Fibroblast of villous mesenchyme (primary cell): Measurements from ENCODE around the gene USP36. TPM values are rescaled to one million over a fixed set of nuclear protein-coding genes. Genes with fewer than 3 reads are reported as not detected.
"Not testable (repeated sequence)": the region's sequence is repeated elsewhere in the genome, so short reads cannot be mapped to it uniquely, and the experiment has no call there.

Experiments used
- DNase-seq: peaks from one replicate; pipeline ENCODE4 v3.0.0-alpha.2; 2010; ENCODE audit warnings: low read depth
- H3K4me3 ChIP-seq: 2 replicates; pipeline ENCODE4 v1.5.1; 2011; ENCODE audit warnings: low read depth, mild to moderate bottlenecking, low read length
- CTCF ChIP-seq: IDR thresholded peaks from 2 replicates; pipeline ENCODE4 v1.5.1; 2012; ENCODE audit warnings: low read depth, mild to moderate bottlenecking, low read length; ENCODE audit not compliant: insufficient read depth
- total RNA-seq: library from RNA; depleted of rRNA; stranded (reverse); fragments of >200 nt; gene quantifications from 2 replicates; pipeline ENCODE4 v1.2.3, GENCODE V29; 2012

The USP36 gene
- total RNA-seq, 1 donor, result 32.4 TPM

DNA sequence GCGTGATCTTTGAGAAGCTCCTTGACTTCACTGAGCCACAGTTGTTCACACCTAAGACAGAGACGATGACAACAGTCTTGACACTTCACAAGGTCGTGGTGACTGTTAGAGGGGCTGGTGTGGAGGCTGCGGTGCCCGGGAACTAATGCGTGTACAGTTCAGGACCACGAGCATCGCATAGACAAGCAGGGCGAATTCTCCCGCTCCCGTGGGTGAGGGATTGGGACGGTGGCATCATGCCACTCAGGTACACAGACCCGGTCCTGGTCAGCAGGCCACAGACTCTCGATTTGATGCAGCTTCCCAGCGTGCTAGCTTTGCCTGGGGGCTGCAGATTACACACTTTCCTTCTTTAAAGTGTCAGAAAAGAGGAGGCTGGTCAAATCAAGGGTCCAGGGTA lies 37.6 kb upstream of the USP36 start:
- TF ChIP-seq CTCF, result no peak
- no peak overlapping the region for H3K4me3 ChIP-seq
- DNase-seq, result no peak

DNA sequence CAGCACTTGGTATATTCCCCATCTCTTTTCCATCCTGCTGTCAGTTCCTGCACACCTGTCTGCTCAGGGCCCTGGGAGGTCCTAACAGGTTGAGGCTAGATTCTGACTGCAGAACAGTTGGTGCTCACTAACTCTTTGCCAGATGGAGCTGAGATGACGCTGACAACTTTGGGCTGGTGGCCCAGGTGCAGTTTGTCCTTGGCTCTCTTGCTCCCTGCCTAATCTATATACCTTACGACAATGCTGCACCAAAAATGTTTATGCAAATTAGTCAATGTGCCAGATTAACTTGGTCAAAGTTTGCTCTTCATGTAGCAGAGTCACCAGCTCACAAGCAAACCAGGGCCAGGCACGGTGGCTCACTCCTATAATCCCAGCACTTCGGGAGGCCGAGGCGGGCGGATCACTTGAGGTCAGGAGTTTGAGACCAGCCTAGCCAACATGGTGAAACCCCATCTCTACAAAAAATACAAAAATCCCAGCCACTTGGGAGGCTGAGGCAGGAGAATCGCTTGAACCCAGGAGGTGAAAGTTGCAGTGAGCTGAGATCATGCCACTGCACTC lies 36.4 kb upstream of the USP36 start:
- H3K4me3 ChIP-seq, DNase-seq: not testable (repeated sequence)

GRCh38 chr17:78876094-78876597 lies 35.5 kb upstream of the USP36 start:
- TF ChIP-seq CTCF, result no peak
- no peak overlapping the region for H3K4me3 ChIP-seq
- DNase-seq, result no peak

GRCh38 chr17:78875363-78876093 lies 34.9 kb upstream of the USP36 start:
- TF ChIP-seq CTCF, result no peak
- peak; percentile 78 for DNase-seq
- no peak overlapping the region for H3K4me3 ChIP-seq

DNA sequence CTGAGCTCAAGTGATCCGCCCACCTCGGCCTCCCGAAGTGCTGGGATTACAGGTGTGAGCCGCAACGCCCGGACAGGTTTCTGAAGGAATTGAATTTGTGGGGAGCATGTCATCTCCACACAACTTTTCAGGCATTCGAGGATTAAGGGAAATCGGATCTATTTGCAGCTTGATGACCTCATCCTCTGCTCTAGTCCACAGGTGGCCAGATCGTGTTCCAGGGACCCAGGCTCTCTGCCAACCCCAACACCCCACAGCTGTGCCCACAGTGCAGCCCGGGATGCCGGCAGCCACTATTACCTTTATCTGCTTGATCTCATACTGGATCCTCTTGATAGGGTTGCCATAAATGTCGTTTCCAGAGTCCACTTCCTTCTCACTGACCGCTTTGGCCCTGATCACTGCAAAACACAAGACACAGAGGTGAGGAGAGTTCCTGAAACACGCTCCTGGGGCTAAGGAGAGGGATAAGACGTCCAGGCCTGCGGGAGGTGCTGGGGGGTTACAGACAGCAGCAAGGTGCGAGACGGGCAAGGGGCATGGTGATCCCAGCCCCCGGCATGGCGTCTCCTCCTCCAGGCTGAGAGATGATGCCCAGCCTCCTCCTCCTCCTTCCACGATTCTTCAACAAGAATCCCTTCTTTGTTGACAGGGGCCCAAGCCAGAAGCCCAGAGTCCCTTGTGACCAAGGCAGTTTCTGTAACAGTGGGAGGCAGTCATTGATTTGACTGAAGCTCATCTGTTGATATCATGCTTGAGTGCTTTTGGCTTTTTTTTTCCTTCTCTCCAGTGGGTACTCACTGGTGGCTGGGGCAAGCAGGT lies 33.1 kb upstream of the USP36 start:
- H3K4me3 ChIP-seq, result no peak overlapping the region
- DNase-seq, result no peak
- no peak for TF ChIP-seq CTCF

DNA sequence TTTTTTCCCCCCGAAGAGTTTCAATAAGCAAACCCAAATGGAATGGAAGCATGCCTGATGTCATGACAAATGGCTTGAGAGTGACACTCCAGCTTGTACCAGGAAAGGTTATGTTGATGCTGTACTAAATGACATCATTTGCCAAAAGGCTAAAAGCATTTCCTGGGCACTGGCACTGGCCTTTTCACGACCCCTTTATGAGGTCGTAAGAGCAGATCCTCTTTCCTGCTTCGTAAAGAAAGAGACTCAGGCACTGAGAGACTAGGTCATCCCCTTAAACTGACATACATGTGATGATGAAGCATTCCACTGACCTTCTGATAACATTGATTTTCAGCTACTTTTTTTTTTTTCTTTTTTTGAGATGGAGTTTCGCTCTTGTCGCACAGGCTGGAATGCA lies 31.9 kb upstream of the USP36 start:
- no peak overlapping the region for H3K4me3 ChIP-seq
- no peak for TF ChIP-seq CTCF
- DNase-seq, result no peak

GRCh38 chr17:78870621-78871020 lies 30.0 kb upstream of the USP36 start:
- DNase-seq, result no peak
- no peak overlapping the region for H3K4me3 ChIP-seq
- no peak for TF ChIP-seq CTCF
